Smooth muscle cell (in vitro differentiated cells): ENCODE data around the gene AQP12B. TPM values are rescaled to one million over a fixed set of nuclear protein-coding genes. Genes with fewer than 3 reads are reported as not detected.
"Not testable (repeated sequence)": the region's sequence is repeated elsewhere in the genome, so short reads cannot be mapped to it uniquely, and the experiment has no call there.

Source experiments
- DNase-seq: peaks from one replicate; lab custom pipeline; 2025; ENCODE audit not compliant: unreplicated experiment; lab: John Stamatoyannopoulos, UW
- H2AFZ ChIP-seq: fragments of 200-600 bp; sonication (generic); 2 replicates; pipeline ENCODE4 v1.6.0; 2016; ENCODE audit warnings: antibody characterized with exemption, low read depth, mild to moderate bottlenecking
- H3F3A ChIP-seq: fragments of 200-600 bp; sonication (generic); 2 replicates; pipeline ENCODE4 v1.6.0; 2017; ENCODE audit warnings: antibody characterized with exemption, low read depth
- H3K27ac ChIP-seq: fragments of 200-600 bp; sonication (generic); 2 replicates; pipeline ENCODE4 v1.5.1; 2016; ENCODE audit warnings: low read depth, mild to moderate bottlenecking
- H3K27me3 ChIP-seq: fragments of 200-600 bp; sonication (generic); 2 replicates; pipeline ENCODE4 v1.6.1; 2016; ENCODE audit warnings: low read depth, mild to moderate bottlenecking
- H3K36me3 ChIP-seq: fragments of 200-600 bp; sonication (generic); 2 replicates; pipeline ENCODE4 v1.5.1; 2016; ENCODE audit warnings: low read depth
- H3K4me1 ChIP-seq: fragments of 200-600 bp; sonication (generic); 2 replicates; pipeline ENCODE4 v1.5.1; 2016; ENCODE audit warnings: low read depth
- H3K4me2 ChIP-seq: fragments of 200-600 bp; sonication (generic); 2 replicates; pipeline ENCODE4 v1.6.0; 2016; ENCODE audit warnings: mild to moderate bottlenecking
- H3K4me3 ChIP-seq: fragments of 200-600 bp; sonication (generic); 2 replicates; pipeline ENCODE4 v1.5.1; 2016; ENCODE audit warnings: mild to moderate bottlenecking
- H3K79me2 ChIP-seq: fragments of 200-600 bp; sonication (generic); 2 replicates; pipeline ENCODE4 v1.6.0; 2016; ENCODE audit warnings: low read depth, mild to moderate bottlenecking
- H3K9ac ChIP-seq: fragments of 200-600 bp; sonication (generic); 2 replicates; pipeline ENCODE4 v1.6.0; 2016; ENCODE audit warnings: low read depth
- H3K9me3 ChIP-seq: fragments of 200-600 bp; sonication (generic); replicated peaks from 2 replicates; pipeline ENCODE4 v1.5.1; 2016; ENCODE audit warnings: low read depth
- H4K20me1 ChIP-seq: fragments of 200-600 bp; sonication (generic); 2 replicates; pipeline ENCODE4 v1.6.0; 2016; ENCODE audit warnings: low read depth
- WGBS: methylation state at CpG from one replicate; pipeline ENCODE4 v1.1.7; 2016; ENCODE audit warnings: low lambda C conversion rate; 5-methylcytosine and 5-hydroxymethylcytosine counted together
- polyA plus RNA-seq: library from polyadenylated mRNA; unstranded; fragments of >200 nt; fragmentation: Nextera tagmentation; extraction: Ambion mirVana; gene quantifications from 2 replicates; pipeline ENCODE4 v1.2.1, GENCODE V29; 2016
- total RNA-seq: library from RNA; depleted of rRNA; stranded (reverse); fragments of >200 nt; gene quantifications from 2 replicates; pipeline ENCODE4 v1.2.3, GENCODE V29; 2014
- TF ChIP-seq, protein P1 (sequence below): fragments of 200-600 bp; sonication (generic); IDR thresholded peaks from 2 replicates; pipeline ENCODE4 v1.5.1; 2017; ENCODE audit warnings: borderline replicate concordance, mild to moderate bottlenecking, antibody characterized with exemption; ENCODE audit not compliant: insufficient read depth, poor library complexity, severe bottlenecking

AQP12B gene
- total and polyA plus RNA-seq, 2 experiments from 2014 or later: not detected

- no peaks in the 10 kb centered on the region for H3K9me3 ChIP-seq
- H4K20me1 ChIP-seq: no peaks in the 10 kb centered on the region
- H3K36me3 ChIP-seq: no peaks in the 10 kb centered on the region
- no peak overlapping the region for H3K27ac ChIP-seq
- no peak for DNase-seq
- H3K4me2 ChIP-seq: no peak overlapping the region
- no peaks in the 10 kb centered on the region for H3K79me2 ChIP-seq
- no peak overlapping the region for H3K4me3 ChIP-seq
- no peaks in the 10 kb centered on the region for H3F3A ChIP-seq
- no peak overlapping the region for H3K9ac ChIP-seq
- no peak overlapping the region for H2AFZ ChIP-seq
- no peaks in the 10 kb centered on the region for H3K27me3 ChIP-seq
- H3K4me1 ChIP-seq: no peaks in the 10 kb centered on the region
- WGBS: 92% methylated on average over 20 of the region's 20 CpGs
- TF ChIP-seq, protein P1, sequence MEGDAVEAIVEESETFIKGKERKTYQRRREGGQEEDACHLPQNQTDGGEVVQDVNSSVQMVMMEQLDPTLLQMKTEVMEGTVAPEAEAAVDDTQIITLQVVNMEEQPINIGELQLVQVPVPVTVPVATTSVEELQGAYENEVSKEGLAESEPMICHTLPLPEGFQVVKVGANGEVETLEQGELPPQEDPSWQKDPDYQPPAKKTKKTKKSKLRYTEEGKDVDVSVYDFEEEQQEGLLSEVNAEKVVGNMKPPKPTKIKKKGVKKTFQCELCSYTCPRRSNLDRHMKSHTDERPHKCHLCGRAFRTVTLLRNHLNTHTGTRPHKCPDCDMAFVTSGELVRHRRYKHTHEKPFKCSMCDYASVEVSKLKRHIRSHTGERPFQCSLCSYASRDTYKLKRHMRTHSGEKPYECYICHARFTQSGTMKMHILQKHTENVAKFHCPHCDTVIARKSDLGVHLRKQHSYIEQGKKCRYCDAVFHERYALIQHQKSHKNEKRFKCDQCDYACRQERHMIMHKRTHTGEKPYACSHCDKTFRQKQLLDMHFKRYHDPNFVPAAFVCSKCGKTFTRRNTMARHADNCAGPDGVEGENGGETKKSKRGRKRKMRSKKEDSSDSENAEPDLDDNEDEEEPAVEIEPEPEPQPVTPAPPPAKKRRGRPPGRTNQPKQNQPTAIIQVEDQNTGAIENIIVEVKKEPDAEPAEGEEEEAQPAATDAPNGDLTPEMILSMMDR: no peak
Observed at GRCh38 chr2:240687045-240687740, 4.5 kb upstream of the AQP12B start.

GRCh38 chr2:240686460-240686859, 3.8 kb upstream of the AQP12B start:
- Histone ChIP-seq H3K36me3 (no peaks in the 10 kb centered on the region), H3K79me2 (no peaks in the 10 kb centered on the region), H3K27ac (no peak overlapping the region), H3K4me1 (no peaks in the 10 kb centered on the region), H3K27me3 (no peaks in the 10 kb centered on the region), H2AFZ (no peak overlapping the region), H3K9ac (no peak overlapping the region), H3K4me3 (no peak overlapping the region), H3K4me2 (no peak overlapping the region), H3F3A (no peaks in the 10 kb centered on the region), H3K9me3 (no peaks in the 10 kb centered on the region), H4K20me1 (no peaks in the 10 kb centered on the region)
- 81% methylated on average over 6 of the region's 6 CpGs for WGBS
- no peak for DNase-seq
- TF ChIP-seq, protein P1: no peak

GRCh38 chr2:240685771-240686371, 3.2 kb upstream of the AQP12B start:
- Histone ChIP-seq H2AFZ (no peak overlapping the region), H3K4me1 (no peaks in the 10 kb centered on the region)

DNA sequence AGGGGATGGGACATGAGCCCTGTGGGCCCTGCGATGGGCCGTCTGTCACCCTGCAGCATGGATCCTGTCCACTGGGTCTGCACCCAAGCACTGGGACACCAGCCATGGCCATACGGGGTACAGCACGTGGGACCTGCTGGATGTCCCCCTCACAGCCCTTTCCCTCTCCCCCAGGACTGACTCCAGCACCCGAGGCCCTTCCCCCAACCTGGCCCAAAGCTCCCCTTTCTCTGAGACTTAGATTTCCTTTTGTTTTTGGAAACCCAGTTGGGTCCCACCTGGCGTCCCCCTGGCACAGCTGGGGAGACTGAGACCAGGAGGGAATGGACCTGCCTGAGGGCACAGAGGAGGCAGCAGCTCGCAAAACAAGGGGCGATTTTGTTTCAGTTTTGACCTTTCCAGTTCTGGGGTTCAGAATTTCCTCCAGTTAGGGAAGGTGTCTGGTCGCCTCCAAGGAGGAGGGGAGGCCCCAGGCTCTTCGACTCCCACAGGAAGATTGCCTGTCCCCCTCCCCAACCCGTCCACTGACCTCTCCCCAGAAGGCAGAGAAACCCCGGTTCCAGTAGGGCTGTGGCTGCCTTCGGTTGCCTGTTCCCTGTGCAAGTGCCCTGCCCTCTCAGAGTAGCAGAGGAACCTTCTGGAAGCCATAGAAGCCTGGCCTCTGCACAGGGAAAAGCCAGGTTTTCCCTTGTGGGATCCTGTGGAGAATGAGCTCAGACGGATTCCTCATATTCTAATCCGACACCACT, 1.5 kb upstream of the AQP12B start:
- not testable (repeated sequence) for H3K4me3 ChIP-seq, H3K27me3 ChIP-seq, H3K9ac ChIP-seq, H3K9me3 ChIP-seq, H3K36me3 ChIP-seq, H3K4me1 ChIP-seq, H3F3A ChIP-seq, H3K4me2 ChIP-seq, H4K20me1 ChIP-seq, H3K27ac ChIP-seq, H2AFZ ChIP-seq, H3K79me2 ChIP-seq, DNase-seq
- WGBS: 73% methylated on average over 13 of the region's 15 CpGs

More at GRCh38 chr2:240685771-240686371, 3.2 kb upstream of the AQP12B start:
- H4K20me1 ChIP-seq: no peaks in the 10 kb centered on the region
- WGBS: 83% methylated on average over 10 of the region's 10 CpGs
- no peaks in the 10 kb centered on the region for H3K9me3 ChIP-seq
- no peak for DNase-seq
- H3K9ac ChIP-seq: no peak overlapping the region
- H3K4me2 ChIP-seq: no peak overlapping the region
- no peak overlapping the region for H3K27ac ChIP-seq
- H3K4me3 ChIP-seq: no peak overlapping the region
- no peaks in the 10 kb centered on the region for H3K79me2 ChIP-seq
- no peaks in the 10 kb centered on the region for H3K36me3 ChIP-seq
- H3K27me3 ChIP-seq: no peaks in the 10 kb centered on the region
- no peaks in the 10 kb centered on the region for H3F3A ChIP-seq
- TF ChIP-seq, protein P1: no peak

DNA sequence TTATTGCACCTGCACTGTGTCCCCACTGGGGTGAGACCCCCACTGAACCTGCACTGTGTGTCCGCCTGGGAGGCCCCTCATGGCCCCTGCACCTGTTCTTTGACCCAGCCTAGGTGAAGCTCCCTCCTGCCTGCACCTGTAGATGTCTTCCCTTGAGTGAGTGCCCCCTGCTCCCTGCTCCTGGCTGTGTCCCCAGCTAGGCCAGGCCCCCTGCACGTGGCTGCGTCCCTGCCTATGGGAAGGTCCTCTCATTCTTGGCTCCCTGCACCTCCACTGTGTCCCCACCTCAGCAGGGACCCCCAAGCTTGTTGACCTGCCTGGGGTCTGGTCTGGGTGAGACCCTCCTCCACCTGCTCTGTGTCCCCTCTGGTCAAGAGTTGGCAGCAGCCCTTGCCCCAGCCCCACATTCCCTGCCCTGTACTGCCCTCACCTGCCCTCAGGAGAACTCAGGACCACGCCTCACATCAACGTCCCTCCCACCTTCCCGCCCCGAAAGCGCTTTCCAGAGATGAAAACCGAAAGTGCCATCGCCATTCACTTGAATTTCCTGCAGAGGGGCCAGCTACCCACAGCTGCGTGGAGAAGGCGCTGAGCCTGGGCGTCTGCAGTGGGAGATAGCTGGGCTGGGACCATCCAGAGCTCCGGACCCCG, 769 bp upstream of the AQP12B start:
- H3K4me3 ChIP-seq, H3F3A ChIP-seq, H3K36me3 ChIP-seq, H3K4me2 ChIP-seq, DNase-seq, H3K27me3 ChIP-seq, H3K27ac ChIP-seq, H3K9me3 ChIP-seq, H3K79me2 ChIP-seq, H3K9ac ChIP-seq, H2AFZ ChIP-seq, H4K20me1 ChIP-seq, H3K4me1 ChIP-seq: not testable (repeated sequence)
- WGBS: 78% methylated on average over 2 of the region's 15 CpGs
